Endothelial cell of umbilical vein (primary cell): Measurements from ENCODE around the gene ELOVL5.
A peak's percentile ranks its signal among the peaks of the same experiment; 100 is the strongest.

Experiments
- EZH2 ChIP-seq: IDR thresholded peaks from 2 replicates; pipeline ENCODE4 v1.6.1; 2012; ENCODE audit warnings: borderline replicate concordance, low read depth, mild to moderate bottlenecking, moderate library complexity, low read length, inconsistent platforms; ENCODE audit not compliant: severe bottlenecking
- FOS ChIP-seq: IDR thresholded peaks from 2 replicates; pipeline ENCODE4 v1.6.1; 2011; ENCODE audit warnings: mild to moderate bottlenecking, low read length, moderate library complexity, borderline replicate concordance; ENCODE audit not compliant: insufficient read depth
- POLR2A ChIP-seq: IDR thresholded peaks from 2 replicates; pipeline ENCODE4 v1.6.1; 2012; ENCODE audit warnings: low read depth, mild to moderate bottlenecking, control low read depth, low read length
- POLR2AphosphoS5 ChIP-seq: IDR thresholded peaks from 2 replicates; pipeline ENCODE4 v1.6.1; 2012; ENCODE audit warnings: low read depth, mild to moderate bottlenecking, control low read depth, low read length, moderate library complexity; ENCODE audit not compliant: insufficient read depth
- TF ChIP-seq, protein P1 (sequence below), 2 donors: IDR thresholded peaks; 1 replicate in 1 of 2; 2 replicates in 1 of 2; pipeline ENCODE4 v1.5.1; 2011; ENCODE audit warnings: low read length in 2 of 2, mild to moderate bottlenecking in 2 of 2, moderate library complexity in 2 of 2, control low read depth in 1 of 2, inconsistent platforms in 1 of 2, low read depth in 1 of 2; ENCODE audit not compliant: insufficient read depth in 1 of 2; ENCODE audit errors: extremely low read depth in 1 of 2
- TF ChIP-seq, protein P2 (sequence below): IDR thresholded peaks from 2 replicates; pipeline ENCODE4 v1.6.1; 2011; ENCODE audit not compliant: insufficient read depth, insufficient read length

DNA sequence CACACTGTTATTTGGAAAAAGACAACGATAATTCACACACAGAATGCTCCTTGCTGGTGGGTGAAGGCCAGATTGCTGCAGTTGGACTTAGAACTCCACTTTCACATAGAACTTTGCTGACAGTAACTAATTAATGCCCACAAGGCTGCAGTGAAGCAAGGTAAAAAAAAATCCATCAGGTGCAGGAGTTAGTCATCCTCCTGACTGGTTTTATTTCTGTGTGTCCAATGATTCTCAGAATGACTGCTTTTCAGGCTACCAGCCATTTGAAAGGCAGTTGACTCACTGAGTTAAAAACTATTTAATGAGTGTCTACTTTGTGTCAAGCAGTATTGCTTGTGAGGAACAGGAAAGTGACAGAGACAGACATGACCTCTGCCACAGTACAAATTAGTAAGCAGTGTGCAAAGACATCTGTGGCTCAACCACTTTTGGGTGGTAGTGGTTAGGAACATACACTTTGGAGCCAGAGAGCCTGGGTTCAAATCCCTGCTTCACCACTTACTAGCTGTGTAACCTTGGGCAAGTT is 41.9 kb downstream of the ELOVL5 start:
- TF ChIP-seq POLR2A (no peak), FOS (peak; percentile 44), EZH2 (no peak), POLR2AphosphoS5 (no peak)
- TF ChIP-seq, protein P1, sequence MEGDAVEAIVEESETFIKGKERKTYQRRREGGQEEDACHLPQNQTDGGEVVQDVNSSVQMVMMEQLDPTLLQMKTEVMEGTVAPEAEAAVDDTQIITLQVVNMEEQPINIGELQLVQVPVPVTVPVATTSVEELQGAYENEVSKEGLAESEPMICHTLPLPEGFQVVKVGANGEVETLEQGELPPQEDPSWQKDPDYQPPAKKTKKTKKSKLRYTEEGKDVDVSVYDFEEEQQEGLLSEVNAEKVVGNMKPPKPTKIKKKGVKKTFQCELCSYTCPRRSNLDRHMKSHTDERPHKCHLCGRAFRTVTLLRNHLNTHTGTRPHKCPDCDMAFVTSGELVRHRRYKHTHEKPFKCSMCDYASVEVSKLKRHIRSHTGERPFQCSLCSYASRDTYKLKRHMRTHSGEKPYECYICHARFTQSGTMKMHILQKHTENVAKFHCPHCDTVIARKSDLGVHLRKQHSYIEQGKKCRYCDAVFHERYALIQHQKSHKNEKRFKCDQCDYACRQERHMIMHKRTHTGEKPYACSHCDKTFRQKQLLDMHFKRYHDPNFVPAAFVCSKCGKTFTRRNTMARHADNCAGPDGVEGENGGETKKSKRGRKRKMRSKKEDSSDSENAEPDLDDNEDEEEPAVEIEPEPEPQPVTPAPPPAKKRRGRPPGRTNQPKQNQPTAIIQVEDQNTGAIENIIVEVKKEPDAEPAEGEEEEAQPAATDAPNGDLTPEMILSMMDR (IDR thresholded peaks at IDR 0.05; ENCODE audit: extremely low read depth in 1 of 2, insufficient read depth in 1 of 2, low read depth in 1 of 2, low read length in 2 of 2), result no peak
- TF ChIP-seq, protein P2, sequence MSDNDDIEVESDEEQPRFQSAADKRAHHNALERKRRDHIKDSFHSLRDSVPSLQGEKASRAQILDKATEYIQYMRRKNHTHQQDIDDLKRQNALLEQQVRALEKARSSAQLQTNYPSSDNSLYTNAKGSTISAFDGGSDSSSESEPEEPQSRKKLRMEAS, result no peak
